NOMO-1 treated with DMSO at 0.1 percent for 48 hours (cell line): ENCODE measurements around the gene LRRK1.
"Not testable (repeated sequence)": the region's sequence is repeated elsewhere in the genome, so short reads cannot be mapped to it uniquely, and the experiment has no call there.

Experiments
- DNase-seq: peaks from one replicate; lab custom pipeline; 2025; ENCODE audit not compliant: unreplicated experiment; lab: John Stamatoyannopoulos, UW

Gene LRRK1

DNA sequence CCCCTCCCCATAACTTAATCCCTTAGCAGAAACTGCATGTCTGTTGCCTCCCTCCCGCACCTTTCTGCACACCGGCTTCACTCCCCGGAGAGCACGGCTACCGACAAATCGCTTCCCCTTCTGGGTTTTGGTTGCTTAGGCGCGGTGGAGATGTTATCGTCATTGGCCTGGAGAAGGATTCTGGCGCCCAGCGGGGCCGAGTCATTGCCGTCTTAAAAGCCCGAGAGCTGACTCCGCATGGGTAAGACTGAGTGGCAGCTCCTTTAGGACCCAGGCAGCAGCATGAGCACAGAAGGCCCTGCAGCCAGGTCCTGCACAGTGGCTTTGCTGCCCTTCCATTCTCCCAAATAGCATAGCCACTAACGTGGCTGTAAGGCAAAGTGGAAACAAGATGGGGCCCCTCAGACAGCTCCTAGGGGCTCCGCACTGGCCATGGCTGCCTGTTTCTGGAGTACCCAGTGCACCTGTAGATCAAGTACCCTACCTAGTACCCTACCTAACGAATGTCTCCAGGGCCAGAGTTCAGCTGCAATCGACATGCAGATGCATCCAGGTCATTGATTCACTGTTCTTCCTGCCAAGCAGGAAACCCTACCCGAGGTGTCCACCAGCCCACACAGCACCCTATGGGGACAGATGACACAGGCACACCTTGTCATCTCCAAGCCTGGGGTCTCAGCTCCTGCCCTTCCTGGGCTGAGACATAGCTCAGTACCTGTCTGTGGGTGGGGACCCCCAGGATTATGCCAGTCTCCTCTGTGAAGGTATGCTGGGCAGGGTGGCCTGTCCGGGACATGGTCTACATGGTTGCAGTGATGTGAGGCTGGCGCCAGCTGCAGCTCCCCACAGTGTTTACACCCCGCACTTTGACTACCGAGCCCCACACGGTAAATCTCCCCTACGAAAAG is 147.6 kb downstream of the LRRK1 start:
- no peak for DNase-seq

DNA sequence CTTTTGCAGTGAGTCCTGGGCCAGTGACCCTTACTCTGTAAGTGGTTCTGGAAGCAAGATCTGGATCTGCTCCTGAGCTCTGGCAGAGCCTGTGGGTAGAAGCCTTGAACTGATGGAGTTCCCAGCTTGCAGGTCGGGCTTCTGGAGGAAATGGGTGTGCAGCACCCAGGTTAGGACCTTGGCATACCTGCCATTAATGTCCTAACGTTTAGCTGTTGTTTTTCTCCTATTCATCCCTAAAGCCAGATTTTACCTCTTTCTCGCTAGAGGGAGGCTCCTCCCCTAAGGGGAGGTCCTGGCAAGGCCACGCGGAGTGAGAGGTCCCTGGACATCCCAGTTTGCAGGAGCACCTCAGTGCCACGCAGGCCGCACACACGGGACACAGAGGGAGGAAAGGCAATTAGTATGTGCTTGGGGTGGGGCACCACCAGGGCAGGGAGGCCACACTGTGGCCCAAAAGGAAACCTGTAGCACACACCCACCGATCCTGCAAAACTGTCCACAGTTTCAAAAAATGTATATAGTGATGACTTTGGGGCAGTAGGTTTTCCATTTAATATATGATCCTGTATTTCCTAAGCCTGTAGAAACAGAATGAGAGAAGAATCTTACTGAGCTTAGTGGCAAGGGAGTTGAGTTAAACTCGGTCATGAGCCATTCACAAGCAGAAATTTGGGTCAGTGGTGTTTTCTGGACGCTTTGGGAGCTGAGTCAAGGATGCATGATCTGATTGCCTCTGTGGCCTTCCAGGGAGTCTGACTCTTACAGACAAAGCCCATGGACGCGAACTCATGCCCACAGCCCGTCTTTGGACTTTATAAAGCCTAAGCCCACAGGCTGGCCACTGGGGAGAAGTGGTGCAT is 148.7 kb downstream of the LRRK1 start:
- DNase-seq: no peak

GRCh38 chr15:101068523-101068960 is 149.4 kb downstream of the LRRK1 start:
- no peak for DNase-seq

DNA sequence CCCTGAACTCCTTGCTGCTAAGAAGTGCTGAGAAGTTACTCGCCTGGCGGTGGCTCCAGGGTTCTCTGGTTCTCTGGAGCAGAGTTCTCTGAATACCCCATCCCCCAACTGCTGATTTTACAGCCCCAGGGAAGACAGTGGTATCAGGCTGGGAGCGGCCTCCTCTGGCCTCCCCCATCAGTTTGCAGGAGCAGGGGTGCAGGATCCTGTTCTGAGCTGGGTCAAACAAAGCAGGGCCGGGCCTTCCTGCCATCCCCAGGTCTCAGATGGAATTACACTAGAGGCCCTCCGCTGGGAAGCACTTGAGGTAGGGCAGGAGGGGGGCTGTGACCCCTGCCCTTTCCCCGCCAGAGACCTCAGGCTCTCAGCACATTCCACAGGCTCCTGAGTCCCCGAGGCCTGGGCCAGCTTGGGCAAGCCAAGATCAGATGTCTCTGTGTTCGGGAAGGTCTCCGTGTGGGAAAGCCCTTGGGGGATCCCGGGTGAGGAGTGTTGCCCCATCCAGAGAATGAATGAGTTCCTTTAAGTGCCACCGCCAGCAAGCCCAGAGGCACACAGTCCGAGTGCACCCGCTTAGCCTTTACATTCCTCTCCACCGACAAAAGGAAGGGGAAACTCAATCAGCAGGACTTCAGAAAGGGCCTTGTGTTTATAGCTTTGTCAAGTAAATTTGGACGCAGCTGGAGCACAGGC is 149.9 kb downstream of the LRRK1 start:
- no peak for DNase-seq

DNA sequence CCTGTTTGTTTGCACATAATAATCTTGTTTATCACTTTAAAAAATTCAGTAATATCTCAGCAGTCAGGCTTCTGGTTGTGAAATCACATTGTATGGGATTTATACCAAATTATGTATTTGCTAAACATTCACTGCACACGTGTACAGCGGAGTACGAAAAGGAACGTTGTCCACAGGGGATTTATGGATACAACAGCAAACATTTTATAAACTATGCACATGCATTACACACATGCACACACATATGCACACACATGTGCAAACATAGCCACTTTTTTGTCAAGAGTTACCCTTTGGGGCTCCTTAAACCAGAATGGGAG is 150.5 kb downstream of the LRRK1 start:
- no peak for DNase-seq

DNA sequence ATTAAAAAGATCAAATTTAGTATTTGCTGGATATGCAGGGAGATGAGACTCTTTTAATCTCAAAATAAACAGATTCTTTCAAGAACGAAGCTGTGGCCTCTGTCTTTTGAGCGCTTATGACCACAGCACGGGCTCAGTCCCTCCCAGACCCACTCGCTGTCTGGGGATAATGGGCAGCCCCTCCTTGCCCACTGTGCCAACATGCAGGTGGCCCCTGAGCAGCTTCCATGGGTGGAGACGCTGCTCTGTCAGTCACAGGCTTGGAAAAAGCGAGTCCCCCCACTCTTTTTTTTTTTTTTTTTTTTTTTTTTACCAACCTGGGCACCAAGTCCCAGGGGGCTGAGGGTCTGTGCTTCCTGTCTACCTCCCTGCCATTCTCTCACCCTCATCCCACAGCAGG is 150.9 kb downstream of the LRRK1 start:
- DNase-seq: no peak

- peak; percentile 80 for DNase-seq
These were observed 151.5 kb downstream of the LRRK1 start for GRCh38 chr15:101070502-101071273.

DNA sequence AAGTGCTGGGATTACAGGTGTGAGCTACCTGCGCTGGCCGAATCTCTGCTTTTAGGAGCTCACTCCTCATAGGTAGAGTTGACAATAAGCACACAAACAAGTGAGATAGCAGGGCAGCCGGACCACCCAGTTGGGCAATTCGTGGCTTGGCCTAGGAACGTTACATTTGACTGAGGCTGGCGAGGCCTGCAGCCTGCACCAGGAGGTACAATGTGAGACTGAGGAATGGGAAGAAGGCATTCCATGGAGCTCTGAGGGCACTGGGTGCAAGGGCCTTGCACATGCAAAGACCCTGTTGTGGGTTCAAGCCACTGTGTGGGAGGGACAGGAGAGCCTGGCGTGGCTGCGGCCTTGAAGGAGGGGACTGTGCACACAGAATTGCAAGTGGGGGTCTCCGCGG is 152.5 kb downstream of the LRRK1 start:
- DNase-seq: no peak

DNA sequence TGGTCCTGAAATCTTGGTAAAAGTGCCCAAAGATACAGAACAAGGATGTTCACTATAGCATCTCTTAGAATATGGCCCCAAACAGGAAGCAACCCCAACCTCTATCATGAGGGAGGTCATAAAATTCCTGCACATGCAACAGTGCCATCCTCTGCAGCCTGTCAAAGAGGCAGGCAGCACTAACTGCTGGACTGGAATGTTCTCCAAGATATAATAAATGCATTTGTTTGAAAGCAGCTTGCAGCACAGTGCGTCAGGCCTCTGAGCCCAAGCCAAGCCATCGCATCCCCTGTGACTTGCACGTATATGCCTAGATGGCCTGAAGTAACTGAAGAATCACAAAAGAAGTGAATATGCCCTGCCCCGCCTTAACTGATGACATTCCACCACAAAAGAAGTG is 153.1 kb downstream of the LRRK1 start:
- DNase-seq: not testable (repeated sequence)

DNA sequence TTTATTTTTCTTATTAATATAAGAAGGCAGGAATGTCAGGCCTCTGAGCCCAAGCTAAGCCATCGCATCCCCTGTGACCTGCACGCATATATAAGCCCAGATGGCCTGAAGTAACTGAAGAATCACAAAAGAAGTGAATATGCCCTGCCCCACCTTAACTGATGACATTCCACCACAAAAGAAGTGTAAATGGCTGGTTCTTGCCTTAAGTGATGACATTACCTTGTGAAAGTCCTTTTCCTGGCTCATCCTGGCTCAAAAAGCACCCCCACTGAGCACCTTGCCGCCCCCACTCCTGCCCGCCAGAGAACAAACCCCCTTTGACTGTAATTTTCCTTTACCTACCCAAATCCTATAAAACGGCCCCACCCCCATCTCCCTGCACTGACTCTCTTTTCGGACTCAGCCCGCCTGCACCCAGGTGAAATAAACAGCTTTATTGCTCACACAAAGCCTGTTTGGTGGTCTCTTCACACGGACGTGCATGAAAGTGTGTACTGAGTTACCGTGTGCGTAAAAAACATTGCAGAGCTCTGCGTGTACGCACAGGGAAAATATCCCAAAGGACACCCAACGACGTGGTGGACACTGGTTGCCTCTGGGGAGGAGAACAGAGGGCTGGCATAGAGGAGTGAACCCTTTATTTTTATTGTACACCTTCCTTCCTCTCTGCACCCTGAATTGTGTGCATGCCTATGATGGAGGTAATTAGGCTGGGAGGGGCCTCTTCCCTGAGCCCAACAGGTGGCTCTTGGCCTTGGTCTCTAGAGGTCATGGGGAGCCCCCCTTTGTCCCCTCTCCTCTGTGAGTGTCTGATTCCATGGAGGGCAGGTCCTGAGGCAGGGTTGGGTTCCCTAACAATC is 158.9 kb downstream of the LRRK1 start:
- DNase-seq: not testable (repeated sequence)

- no peak for DNase-seq
These were observed 159.6 kb downstream of the LRRK1 start for GRCh38 chr15:101078669-101079323.

DNA sequence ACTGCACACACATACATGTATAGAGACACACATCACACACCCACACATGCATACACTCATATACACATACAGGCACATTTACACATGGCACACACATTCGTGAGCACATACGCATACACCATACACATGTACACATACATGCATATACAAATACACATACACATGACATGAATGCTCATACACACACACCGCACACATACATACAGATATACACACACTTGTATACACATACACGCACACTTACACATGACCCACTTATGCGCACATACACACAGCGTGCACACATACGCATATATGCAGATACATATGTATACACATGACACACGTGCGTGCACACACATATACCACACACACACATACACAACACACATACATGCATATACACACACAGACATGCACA is 162.7 kb downstream of the LRRK1 start:
- DNase-seq: no peak

DNA sequence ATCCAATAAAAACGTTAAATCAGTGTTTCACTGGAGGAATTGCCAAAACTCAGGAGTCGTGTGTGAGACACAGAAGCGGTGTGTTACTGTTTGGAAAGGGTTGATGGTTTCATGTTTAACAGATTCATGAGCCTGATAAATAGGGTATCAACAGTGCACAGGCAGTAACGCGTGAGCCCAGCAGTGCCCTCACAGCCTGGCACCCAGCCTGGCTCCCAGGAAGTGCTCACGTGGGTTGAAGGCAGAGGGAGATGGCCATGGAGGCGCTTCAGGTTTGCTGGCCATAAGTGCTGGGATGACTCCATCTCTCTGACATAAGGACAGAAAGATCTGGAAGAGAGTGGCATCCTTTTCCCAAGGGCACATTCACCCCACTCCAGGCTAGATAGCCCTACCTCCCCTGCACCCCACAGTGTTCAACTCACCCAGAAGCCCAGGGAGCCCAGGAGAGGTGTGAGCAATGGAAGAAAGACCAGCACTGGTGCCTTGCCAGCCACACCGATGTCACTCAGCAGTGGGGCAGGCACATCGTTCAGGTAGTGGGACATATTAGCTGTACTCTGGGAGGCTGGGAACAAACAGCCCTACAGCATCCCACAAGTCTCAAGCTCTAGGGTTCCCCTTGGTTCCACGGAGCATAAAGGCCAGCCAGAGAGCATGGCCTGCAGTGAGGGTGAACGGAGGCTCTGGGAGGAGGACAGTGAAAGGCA is 164.3 kb downstream of the LRRK1 start:
- DNase-seq: no peak

GRCh38 chr15:101084801-101085200 is 165.6 kb downstream of the LRRK1 start:
- DNase-seq: no peak

- DNase-seq: no peak
These were observed 166.1 kb downstream of the LRRK1 start for GRCh38 chr15:101085311-101085700.

- peak; percentile 21 for DNase-seq
These were observed 167.4 kb downstream of the LRRK1 start for GRCh38 chr15:101086394-101087171.

- DNase-seq: no peak
These were observed 168.1 kb downstream of the LRRK1 start for GRCh38 chr15:101087172-101087769.
